ENCODE data around the gene SBNO2. TPM values are rescaled to one million over a fixed set of nuclear protein-coding genes. Genes with fewer than 3 reads are reported as not detected.

The SBNO2 gene
- total and polyA plus RNA-seq, 8 donors = 16.3 to 74.7 (median 42.7) TPM

DNA sequence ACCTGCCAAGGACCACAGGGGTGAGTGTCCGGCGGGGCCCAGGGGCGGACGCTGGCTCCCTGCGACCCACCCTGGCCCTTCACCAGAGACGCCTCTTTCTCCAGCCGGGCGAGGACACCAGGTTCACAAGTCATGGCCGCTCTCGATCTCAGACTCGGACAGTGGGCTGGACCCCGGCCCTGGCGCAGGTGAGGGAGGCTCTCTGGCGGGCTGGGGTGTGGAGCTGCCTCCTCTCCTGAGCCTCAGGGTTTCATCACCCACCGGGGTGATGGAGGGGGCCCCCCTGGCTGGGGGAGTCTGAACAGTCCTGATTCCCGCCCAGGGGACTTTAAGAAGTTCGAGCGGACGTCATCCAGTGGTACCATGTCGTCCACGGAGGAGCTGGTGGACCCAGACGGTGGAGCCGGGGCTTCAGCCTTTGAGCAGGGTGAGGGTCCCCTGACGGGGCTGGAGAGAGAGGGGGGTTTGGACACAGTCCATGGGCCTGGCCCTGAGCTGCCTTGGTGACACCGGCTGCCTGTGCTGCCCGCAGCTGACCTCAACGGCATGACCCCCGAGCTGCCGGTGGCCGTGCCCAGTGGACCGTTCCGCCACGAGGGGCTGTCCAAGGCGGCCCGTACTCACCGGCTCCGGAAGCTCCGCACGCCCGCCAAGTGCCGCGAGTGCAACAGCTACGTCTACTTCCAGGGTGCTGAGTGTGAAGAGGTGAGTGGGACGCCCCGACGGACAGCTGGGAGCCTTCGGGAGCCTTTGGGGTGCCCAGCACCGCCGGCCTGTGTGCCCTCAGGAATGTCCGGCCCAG lies 93.5 kb downstream of the SBNO2 start:
- no peak overlapping the region for H3K27ac ChIP-seq
- peaks cover 0 to 16% (median 0%) of the 10 kb centered on the region in 3 donors for H3K27me3 ChIP-seq
- 93 to 96% (median 95%) methylated on average over 38 to 50 of the region's 50 CpGs for WGBS, 5 donors
- no peaks in the 10 kb centered on the region for H3K9me3 ChIP-seq
- intact Hi-C loops (cut with DNase I; ENCODE audit: low total_unique reads) = no loop called here
- H3K4me3 ChIP-seq = no peak overlapping the region
- DNase-seq = no peak
- H3K4me1 ChIP-seq = peaks cover 8 to 50% (median 42%) of the 10 kb centered on the region in 4 donors
- peaks cover 0 to 53% (median 24%) of the 10 kb centered on the region in 4 donors for H3K36me3 ChIP-seq
- TF ChIP-seq POLR2A (IDR thresholded peaks at IDR 0.05) (no peak), POLR2AphosphoS5 (IDR thresholded peaks at IDR 0.05) (no peak), EP300 (IDR thresholded peaks at IDR 0.05) (no peak)
- TF ChIP-seq, protein P1, sequence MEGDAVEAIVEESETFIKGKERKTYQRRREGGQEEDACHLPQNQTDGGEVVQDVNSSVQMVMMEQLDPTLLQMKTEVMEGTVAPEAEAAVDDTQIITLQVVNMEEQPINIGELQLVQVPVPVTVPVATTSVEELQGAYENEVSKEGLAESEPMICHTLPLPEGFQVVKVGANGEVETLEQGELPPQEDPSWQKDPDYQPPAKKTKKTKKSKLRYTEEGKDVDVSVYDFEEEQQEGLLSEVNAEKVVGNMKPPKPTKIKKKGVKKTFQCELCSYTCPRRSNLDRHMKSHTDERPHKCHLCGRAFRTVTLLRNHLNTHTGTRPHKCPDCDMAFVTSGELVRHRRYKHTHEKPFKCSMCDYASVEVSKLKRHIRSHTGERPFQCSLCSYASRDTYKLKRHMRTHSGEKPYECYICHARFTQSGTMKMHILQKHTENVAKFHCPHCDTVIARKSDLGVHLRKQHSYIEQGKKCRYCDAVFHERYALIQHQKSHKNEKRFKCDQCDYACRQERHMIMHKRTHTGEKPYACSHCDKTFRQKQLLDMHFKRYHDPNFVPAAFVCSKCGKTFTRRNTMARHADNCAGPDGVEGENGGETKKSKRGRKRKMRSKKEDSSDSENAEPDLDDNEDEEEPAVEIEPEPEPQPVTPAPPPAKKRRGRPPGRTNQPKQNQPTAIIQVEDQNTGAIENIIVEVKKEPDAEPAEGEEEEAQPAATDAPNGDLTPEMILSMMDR (IDR thresholded peaks at IDR 0.05) = no peak

DNA sequence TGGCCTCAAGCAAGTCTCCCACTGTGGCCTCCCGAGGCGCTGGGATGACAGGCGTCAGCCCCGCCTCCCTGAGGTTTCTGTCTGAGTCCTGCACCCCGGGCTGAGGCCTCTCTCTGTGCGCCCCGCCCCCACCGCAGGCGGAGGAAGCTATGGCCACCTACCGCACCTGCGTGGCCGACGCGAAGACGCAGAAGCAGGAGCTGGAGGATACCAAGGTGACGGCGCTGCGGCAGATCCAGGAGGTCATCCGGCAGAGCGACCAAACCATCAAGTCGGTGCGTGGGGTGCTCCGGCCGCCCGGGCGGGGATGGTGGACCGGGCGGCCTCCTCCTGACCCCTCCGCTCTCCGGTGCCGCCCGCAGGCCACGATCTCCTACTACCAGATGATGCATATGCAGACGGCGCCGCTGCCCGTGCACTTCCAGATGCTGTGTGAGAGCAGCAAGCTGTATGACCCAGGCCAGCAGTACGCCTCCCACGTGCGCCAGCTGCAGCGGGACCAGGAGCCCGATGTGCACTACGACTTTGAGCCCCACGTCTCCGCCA lies 94.4 kb downstream of the SBNO2 start:
- H3K27ac ChIP-seq = no peak overlapping the region
- no peak for TF ChIP-seq POLR2A (IDR thresholded peaks at IDR 0.05)
- no peak for TF ChIP-seq POLR2AphosphoS5 (IDR thresholded peaks at IDR 0.05)
- no peak for TF ChIP-seq EP300 (IDR thresholded peaks at IDR 0.05)
- TF ChIP-seq, protein P1 (IDR thresholded peaks at IDR 0.05) = no peak
- no peak for DNase-seq

DNA sequence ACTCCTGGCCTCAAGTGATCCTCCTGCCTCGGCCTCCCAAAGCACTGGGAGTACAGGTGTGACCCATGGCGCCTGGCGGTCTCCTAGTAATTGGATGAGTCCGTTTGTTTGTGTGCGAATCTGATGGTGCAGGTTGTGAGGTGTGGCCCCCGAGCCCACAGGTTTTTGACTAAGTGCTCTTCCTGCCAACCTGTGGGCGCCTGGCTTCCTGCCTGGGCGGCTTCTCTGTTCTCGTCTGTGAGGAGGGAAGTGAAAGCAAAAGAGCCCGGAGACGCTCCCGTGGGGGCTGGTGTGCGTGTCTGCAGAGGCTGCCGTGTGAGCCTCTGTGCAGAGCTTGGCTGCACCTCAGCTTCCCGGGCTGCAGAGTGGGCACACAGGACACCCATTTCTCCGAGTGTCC lies 97.1 kb downstream of the SBNO2 start:
- peak overlapping the region; percentile 11 to 38 (median 27) for H3K4me3 ChIP-seq
- 18 to 46% (median 34%) methylated on average over 15 to 16 of the region's 16 CpGs for WGBS, 5 donors
- H3K36me3 ChIP-seq = peaks cover 0 to 43% (median 12%) of the 10 kb centered on the region in 4 donors
- TF ChIP-seq POLR2AphosphoS5 (IDR thresholded peaks at IDR 0.05) = peak in 2 of 3 donors; percentile 9 to 43
- TF ChIP-seq, protein P1 (IDR thresholded peaks at IDR 0.05) = no peak
- peak; percentile 83 to 92 for DNase-seq
- peaks cover 0 to 9% (median 0%) of the 10 kb centered on the region in 3 donors for H3K27me3 ChIP-seq
- peak overlapping the region; percentile 15 to 78 (median 64) for H3K27ac ChIP-seq
- H3K4me1 ChIP-seq = peaks cover 4 to 68% (median 45%) of the 10 kb centered on the region in 4 donors
- H3K9me3 ChIP-seq = no peaks in the 10 kb centered on the region
- intact Hi-C loops (cut with DNase I; ENCODE audit: low total_unique reads) = no loop called here

More for the DNA sequence above, 94.4 kb downstream of the SBNO2 start:
- intact Hi-C loops (cut with DNase I; ENCODE audit: low total_unique reads) = no loop called here
- WGBS, 5 donors = 87 to 92% (median 92%) methylated on average over 42 to 45 of the region's 45 CpGs
- Histone ChIP-seq H3K9me3 (no peaks in the 10 kb centered on the region), H3K27me3 (peaks cover 0 to 16% (median 0%) of the 10 kb centered on the region in 3 donors), H3K4me1 (peaks cover 12 to 59% (median 51%) of the 10 kb centered on the region in 4 donors), H3K4me3 (no peak overlapping the region), H3K36me3 (peaks cover 0 to 50% (median 20%) of the 10 kb centered on the region in 4 donors)

DNA sequence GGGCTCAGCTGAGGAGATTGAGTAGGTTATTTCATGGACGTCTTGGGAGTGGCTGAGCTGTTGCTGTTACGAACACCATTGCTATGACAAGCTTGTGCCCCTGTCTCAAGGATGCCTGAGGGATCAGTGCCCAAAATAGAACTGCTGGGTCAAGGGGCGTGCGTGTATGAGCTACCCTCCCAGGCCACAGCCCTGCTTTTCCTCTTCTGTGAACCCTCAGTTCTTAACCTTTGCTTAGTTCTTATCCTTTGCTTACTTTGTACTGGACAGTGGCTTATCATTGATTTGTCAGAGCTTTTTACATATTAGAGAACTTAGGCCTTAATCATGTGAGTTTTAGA lies 98.1 kb downstream of the SBNO2 start:
- DNase-seq = no peak
- WGBS, 5 donors = 30 to 61% (median 51%) methylated on average over 4 of the region's 4 CpGs
- Histone ChIP-seq H3K9me3 (no peaks in the 10 kb centered on the region), H3K4me1 (peaks cover 11 to 68% (median 45%) of the 10 kb centered on the region in 4 donors), H3K27me3 (peaks cover 0 to 16% (median 2%) of the 10 kb centered on the region in 3 donors), H3K27ac (peak overlapping the region; percentile 64 to 81 (median 73)), H3K36me3 (peaks cover 0 to 33% (median 12%) of the 10 kb centered on the region in 4 donors), H3K4me3 (no peak overlapping the region)
- intact Hi-C loops (cut with DNase I; ENCODE audit: low total_unique reads) = no loop called here
- TF ChIP-seq POLR2A (IDR thresholded peaks at IDR 0.05) (no peak), EP300 (IDR thresholded peaks at IDR 0.05) (no peak), POLR2AphosphoS5 (IDR thresholded peaks at IDR 0.05) (no peak)
- TF ChIP-seq, protein P1 (IDR thresholded peaks at IDR 0.05) = no peak

Data from stomach (tissue), 9 donors.